Mesenchymal stem cell (in vitro differentiated cells and primary cell): ENCODE results near the gene TSPAN8.

ENCODE experiments used
- DNase-seq: peaks from one replicate; pipeline ENCODE4 v3.0.0-alpha.2; 2013
- H2AFZ ChIP-seq: one replicate; pipeline ENCODE4 v1.6.1; 2013; ENCODE audit warnings: low read depth, mild to moderate bottlenecking, control low read depth, inconsistent platforms, low read length, moderate library complexity
- H2AK5ac ChIP-seq: 2 replicates; pipeline ENCODE4 v1.6.1; 2013; ENCODE audit warnings: low read length, moderate library complexity, mild to moderate bottlenecking, inconsistent platforms; ENCODE audit not compliant: severe bottlenecking
- H2BK120ac ChIP-seq: one replicate; pipeline ENCODE4 v1.6.1; 2013; ENCODE audit warnings: low read depth, mild to moderate bottlenecking, inconsistent platforms, low read length, moderate library complexity
- H2BK12ac ChIP-seq, 2 experiments: one replicate each; pipeline ENCODE4 v1.6.1; 2013; ENCODE audit warnings: inconsistent platforms in 2 of 2, low read length in 2 of 2, mild to moderate bottlenecking in 2 of 2, moderate library complexity in 2 of 2, control low read depth in 1 of 2
- H2BK15ac ChIP-seq: one replicate; pipeline ENCODE4 v1.6.1; 2013; ENCODE audit warnings: mild to moderate bottlenecking, low read depth, inconsistent platforms; ENCODE audit not compliant: poor library complexity, severe bottlenecking
- H2BK5ac ChIP-seq: 2 replicates; pipeline ENCODE4 v1.6.1; 2013; ENCODE audit warnings: low read depth, mild to moderate bottlenecking, low read length, control low read depth, inconsistent platforms; ENCODE audit not compliant: poor library complexity, severe bottlenecking
- H3K14ac ChIP-seq, 2 experiments: one replicate each; pipeline ENCODE4 v1.6.1; 2013; ENCODE audit warnings: inconsistent platforms in 2 of 2, low read length in 2 of 2, control low read depth in 1 of 2, mild to moderate bottlenecking in 1 of 2, moderate library complexity in 1 of 2
- H3K18ac ChIP-seq, 2 experiments: one replicate each; pipeline ENCODE4 v1.6.1; 2013; ENCODE audit warnings: inconsistent platforms in 2 of 2, low read length in 2 of 2, control low read depth in 1 of 2, low read depth in 1 of 2, mild to moderate bottlenecking in 1 of 2
- H3K23ac ChIP-seq, 2 experiments: one replicate each; pipeline ENCODE4 v1.6.1; 2013; ENCODE audit warnings: inconsistent platforms in 2 of 2, low read length in 2 of 2, mild to moderate bottlenecking in 2 of 2, moderate library complexity in 2 of 2, control low read depth in 1 of 2
- H3K27ac ChIP-seq: 2 replicates; pipeline ENCODE4 v1.5.1; 2013; ENCODE audit warnings: mild to moderate bottlenecking, moderate library complexity, low read length, control low read depth, inconsistent platforms; ENCODE audit not compliant: poor library complexity, severe bottlenecking
- H3K27me3 ChIP-seq, 2 experiments: 2 replicates each; pipeline versions ENCODE4 v1.6.1 to v1.7.0; 2013; ENCODE audit warnings: low read length in 2 of 2, mild to moderate bottlenecking in 2 of 2, moderate library complexity in 2 of 2, control low read depth in 1 of 2, inconsistent platforms in 1 of 2; ENCODE audit not compliant: control insufficient read depth in 1 of 2, insufficient read depth in 1 of 2
- H3K36me3 ChIP-seq, 2 experiments: 2 replicates each; pipeline versions ENCODE4 v1.6.1 to v1.7.0; 2013; ENCODE audit warnings: low read length in 2 of 2, control low read depth in 1 of 2, inconsistent platforms in 1 of 2, low read depth in 1 of 2, mild to moderate bottlenecking in 1 of 2; ENCODE audit not compliant: insufficient read depth in 2 of 2, control insufficient read depth in 1 of 2
- H3K4ac ChIP-seq, 2 experiments: one replicate each; pipeline ENCODE4 v1.6.1; 2013; ENCODE audit warnings: inconsistent platforms in 2 of 2, low read length in 2 of 2, mild to moderate bottlenecking in 2 of 2, moderate library complexity in 2 of 2, control low read depth in 1 of 2, low read depth in 1 of 2
- H3K4me1 ChIP-seq: 2 replicates; pipeline ENCODE4 v1.6.1; 2013; ENCODE audit warnings: low read depth, low read length, control low read depth; ENCODE audit not compliant: control insufficient read depth, insufficient read depth
- H3K4me2 ChIP-seq: 2 replicates; pipeline ENCODE4 v1.6.1; 2013; ENCODE audit warnings: low read length, mild to moderate bottlenecking, inconsistent platforms; ENCODE audit not compliant: poor library complexity, severe bottlenecking
- H3K4me3 ChIP-seq, 2 experiments: 2 replicates each; pipeline versions ENCODE4 v1.5.1 to v1.7.0; 2013; ENCODE audit warnings: low read length in 2 of 2, mild to moderate bottlenecking in 2 of 2, control low read depth in 1 of 2, low read depth in 1 of 2; ENCODE audit not compliant: insufficient read depth in 1 of 2
- H3K79me1 ChIP-seq: replicated peaks from 2 replicates; pipeline ENCODE4 v1.6.1; 2013; ENCODE audit warnings: mild to moderate bottlenecking, control low read depth, low read length, inconsistent platforms; ENCODE audit not compliant: poor library complexity, severe bottlenecking
- H3K9ac ChIP-seq: 2 replicates; pipeline ENCODE4 v1.7.0; 2013; ENCODE audit warnings: mild to moderate bottlenecking, low read length, moderate library complexity
- H3K9me3 ChIP-seq: 2 replicates; pipeline ENCODE4 v1.7.0; 2013; ENCODE audit warnings: mild to moderate bottlenecking, low read length; ENCODE audit not compliant: control insufficient read depth
- H4K8ac ChIP-seq: one replicate; pipeline ENCODE4 v1.6.1; 2013; ENCODE audit warnings: inconsistent platforms, mild to moderate bottlenecking, low read length, moderate library complexity
- H4K91ac ChIP-seq: one replicate; pipeline ENCODE4 v1.6.1; 2013; ENCODE audit warnings: mild to moderate bottlenecking, low read length, inconsistent platforms
- WGBS: methylation state at CpG from one replicate; pipeline ENCODE4 v1.1.7; 2013; ENCODE audit warnings: mixed read lengths; 5-methylcytosine and 5-hydroxymethylcytosine counted together

The TSPAN8 gene

GRCh38 chr12:71139153-71139735, 18.6 kb downstream of the TSPAN8 start:
- Histone ChIP-seq H3K4me1 (no peaks in the 10 kb centered on the region), H2BK15ac (no peak overlapping the region), H3K27ac (no peak overlapping the region), H2BK120ac (no peak overlapping the region), H3K79me1 (no peaks in the 10 kb centered on the region), H3K14ac (no peak overlapping the region), H3K9me3 (no peaks in the 10 kb centered on the region), H3K36me3 (no peaks in the 10 kb centered on the region), H4K91ac (no peak overlapping the region), H2BK12ac (no peak overlapping the region), H2AFZ (no peak overlapping the region), H3K4ac (no peak overlapping the region), H3K23ac (no peak overlapping the region), H3K4me3 (no peak overlapping the region), H3K18ac (no peak overlapping the region), H3K9ac (no peak overlapping the region), H4K8ac (no peak overlapping the region), H2BK5ac (no peak overlapping the region), H3K27me3 (no peaks in the 10 kb centered on the region), H2AK5ac (no peak overlapping the region), H3K4me2 (no peak overlapping the region)
- 90% methylated on average over 5 of the region's 6 CpGs for WGBS
- no peak for DNase-seq

GRCh38 chr12:71138011-71138410, 19.8 kb downstream of the TSPAN8 start:
- Histone ChIP-seq H2BK5ac (no peak overlapping the region), H3K18ac (no peak overlapping the region), H4K91ac (no peak overlapping the region), H2BK15ac (no peak overlapping the region), H3K23ac (no peak overlapping the region), H2AFZ (no peak overlapping the region), H3K9me3 (no peaks in the 10 kb centered on the region), H3K4ac (no peak overlapping the region), H3K79me1 (no peaks in the 10 kb centered on the region), H3K14ac (no peak overlapping the region), H3K4me2 (no peak overlapping the region), H2BK12ac (no peak overlapping the region), H4K8ac (no peak overlapping the region), H3K27me3 (no peaks in the 10 kb centered on the region), H3K27ac (no peak overlapping the region), H3K4me3 (no peak overlapping the region), H2AK5ac (no peak overlapping the region), H3K4me1 (no peaks in the 10 kb centered on the region), H2BK120ac (no peak overlapping the region), H3K36me3 (no peaks in the 10 kb centered on the region), H3K9ac (no peak overlapping the region)
- 88% methylated on average over 3 of the region's 3 CpGs for WGBS
- no peak for DNase-seq

GRCh38 chr12:71135812-71136176, 22.0 kb downstream of the TSPAN8 start:
- no peak for DNase-seq
- no peak overlapping the region for H4K8ac ChIP-seq
- no peaks in the 10 kb centered on the region for H3K79me1 ChIP-seq
- no peak overlapping the region for H2AFZ ChIP-seq
- no peak overlapping the region for H2BK120ac ChIP-seq
- H2AK5ac ChIP-seq = no peak overlapping the region
- no peaks in the 10 kb centered on the region for H3K9me3 ChIP-seq
- H2BK12ac ChIP-seq = no peak overlapping the region
- H3K9ac ChIP-seq = no peak overlapping the region
- H3K4me1 ChIP-seq = no peaks in the 10 kb centered on the region
- H3K14ac ChIP-seq = no peak overlapping the region
- H3K4ac ChIP-seq = no peak overlapping the region
- no peak overlapping the region for H2BK15ac ChIP-seq
- no peaks in the 10 kb centered on the region for H3K27me3 ChIP-seq
- H3K36me3 ChIP-seq = no peaks in the 10 kb centered on the region
- H3K4me2 ChIP-seq = no peak overlapping the region
- H2BK5ac ChIP-seq = no peak overlapping the region
- no peak overlapping the region for H3K18ac ChIP-seq
- no peak overlapping the region for H3K27ac ChIP-seq
- no peak overlapping the region for H3K4me3 ChIP-seq
- H3K23ac ChIP-seq = no peak overlapping the region
- 45% methylated on average over 2 of the region's 3 CpGs for WGBS
- no peak overlapping the region for H4K91ac ChIP-seq

- no peak overlapping the region for H2BK120ac ChIP-seq
Measured at GRCh38 chr12:71135077-71135811, 22.6 kb downstream of the TSPAN8 start.

More at GRCh38 chr12:71135077-71135811, 22.6 kb downstream of the TSPAN8 start:
- H2AFZ ChIP-seq = no peak overlapping the region
- H3K23ac ChIP-seq = no peak overlapping the region
- no peaks in the 10 kb centered on the region for H3K27me3 ChIP-seq
- H2BK15ac ChIP-seq = no peak overlapping the region
- no peaks in the 10 kb centered on the region for H3K9me3 ChIP-seq
- no peak overlapping the region for H3K27ac ChIP-seq
- no peak overlapping the region for H2BK5ac ChIP-seq
- no peak overlapping the region for H3K18ac ChIP-seq
- no peak overlapping the region for H3K9ac ChIP-seq
- H3K79me1 ChIP-seq = no peaks in the 10 kb centered on the region
- no peak overlapping the region for H2BK12ac ChIP-seq
- H3K4ac ChIP-seq = no peak overlapping the region
- H2AK5ac ChIP-seq = no peak overlapping the region
- no peak overlapping the region for H4K8ac ChIP-seq
- no peaks in the 10 kb centered on the region for H3K4me1 ChIP-seq
- no peak for DNase-seq
- H3K4me3 ChIP-seq = no peak overlapping the region
- WGBS = 60% methylated on average over 2 of the region's 2 CpGs
- no peak overlapping the region for H3K14ac ChIP-seq
- H3K36me3 ChIP-seq = no peaks in the 10 kb centered on the region
- no peak overlapping the region for H4K91ac ChIP-seq
- H3K4me2 ChIP-seq = no peak overlapping the region
